GM23338 (cell line): ENCODE measurements around the gene CREB3L2. TPM values are rescaled to one million over a fixed set of nuclear protein-coding genes. Genes with fewer than 3 reads are reported as not detected.

Experiments used
- ATAC-seq: fragments of 200-7000 bp; cut with Tn5 transposase; 3 replicates; pipeline ENCODE4 v1.9.1; 2020
- DNase-seq: peaks from one replicate; pipeline ENCODE4 v3.0.0-alpha.2; 2015; ENCODE audit warnings: low spot score
- H2AFZ ChIP-seq: fragments of 200-600 bp; sonication (generic); 2 replicates; pipeline ENCODE4 v1.8.0; 2016; ENCODE audit warnings: antibody characterized with exemption, mild to moderate bottlenecking, moderate library complexity
- H3F3A ChIP-seq: fragments of 200-600 bp; sonication (generic); replicated peaks from 2 replicates; pipeline ENCODE4 v1.8.0; 2017; ENCODE audit warnings: antibody characterized with exemption, mixed run types, low read depth
- H3K27ac ChIP-seq: fragments of 200-600 bp; sonication (generic); 2 replicates; pipeline ENCODE4 v1.6.1; 2016; ENCODE audit warnings: low read depth
- H3K27me3 ChIP-seq: fragments of 200-600 bp; sonication (generic); 2 replicates; pipeline ENCODE4 v1.8.0; 2016; ENCODE audit warnings: mild to moderate bottlenecking, mixed run types, moderate library complexity; ENCODE audit not compliant: insufficient read depth
- H3K36me3 ChIP-seq: fragments of 200-600 bp; sonication (generic); 2 replicates; pipeline ENCODE4 v1.8.0; 2016; ENCODE audit warnings: mild to moderate bottlenecking; ENCODE audit not compliant: insufficient read depth
- H3K4me1 ChIP-seq: fragments of 200-600 bp; sonication (generic); 2 replicates; pipeline ENCODE4 v1.8.0; 2016; ENCODE audit warnings: mild to moderate bottlenecking, moderate library complexity; ENCODE audit not compliant: insufficient read depth
- H3K4me2 ChIP-seq: fragments of 200-600 bp; sonication (generic); 2 replicates; pipeline ENCODE4 v1.7.1; 2017; ENCODE audit warnings: mixed run types
- H3K4me3 ChIP-seq: fragments of 200-600 bp; sonication (generic); 2 replicates; pipeline ENCODE4 v1.6.1; 2016; ENCODE audit warnings: mixed run types
- H3K79me2 ChIP-seq: fragments of 200-600 bp; sonication (generic); replicated peaks from 2 replicates; pipeline ENCODE4 v1.8.0; 2017; ENCODE audit warnings: mild to moderate bottlenecking; ENCODE audit not compliant: insufficient read depth
- H3K9me2 ChIP-seq: fragments of 200-600 bp; sonication (generic); 2 replicates; pipeline ENCODE4 v1.8.0; 2017; ENCODE audit not compliant: insufficient read depth
- H4K20me1 ChIP-seq: fragments of 200-600 bp; sonication (generic); replicated peaks from 2 replicates; pipeline ENCODE4 v1.8.0; 2017; ENCODE audit warnings: mild to moderate bottlenecking; ENCODE audit not compliant: insufficient read depth
- H3K27ac Mint-ChIP-seq: 2 replicates; pipeline ENCODE4 v1.8.0; 2020; ENCODE audit warnings: inconsistent platforms, mild to moderate bottlenecking, moderate library complexity, mixed read lengths
- H3K27me3 Mint-ChIP-seq: 3 replicates; pipeline ENCODE4 v1.8.0; 2022; ENCODE audit warnings: low read depth, mild to moderate bottlenecking, moderate library complexity, mixed read lengths, inconsistent platforms; ENCODE audit not compliant: insufficient read depth, poor library complexity
- H3K36me3 Mint-ChIP-seq: 3 replicates; pipeline ENCODE4 v1.8.0; 2021; ENCODE audit warnings: low read depth, mild to moderate bottlenecking, inconsistent platforms, moderate library complexity, mixed read lengths
- H3K4me1 Mint-ChIP-seq: 3 replicates; pipeline ENCODE4 v1.8.0; 2020; ENCODE audit warnings: mild to moderate bottlenecking, inconsistent platforms, mixed read lengths
- H3K4me3 Mint-ChIP-seq: 3 replicates; pipeline ENCODE4 v1.8.0; 2021; ENCODE audit warnings: moderate library complexity, mild to moderate bottlenecking, inconsistent platforms, mixed read lengths
- H3K9me3 Mint-ChIP-seq: 3 replicates; pipeline ENCODE4 v1.8.0; 2020; ENCODE audit warnings: moderate library complexity, mild to moderate bottlenecking, inconsistent platforms, mixed read lengths
- CREB1 ChIP-seq: fragments of 250-450 bp; sonication (Bioruptor Pico); IDR thresholded peaks from 2 replicates; pipeline ENCODE4 v1.5.0; 2020; ENCODE audit warnings: low read depth, mild to moderate bottlenecking, moderate library complexity
- EZH2 ChIP-seq: fragments of 200-600 bp; sonication (generic); IDR thresholded peaks from one replicate; pipeline ENCODE4 v1.8.0; 2017; ENCODE audit warnings: antibody characterized with exemption, mild to moderate bottlenecking, low read depth; ENCODE audit not compliant: unreplicated experiment
- EZH2phosphoT487 ChIP-seq: fragments of 200-600 bp; sonication (generic); IDR thresholded peaks from one replicate; pipeline ENCODE4 v1.8.1; 2018; ENCODE audit warnings: antibody characterized with exemption; ENCODE audit not compliant: unreplicated experiment
- JUNB ChIP-seq: IDR thresholded peaks from one replicate; pipeline ENCODE4 v1.6.1; 2016; ENCODE audit warnings: antibody characterized with exemption; ENCODE audit not compliant: unreplicated experiment
- NANOG ChIP-seq: IDR thresholded peaks from 2 replicates; pipeline ENCODE4 v1.6.1; 2016; ENCODE audit warnings: antibody characterized with exemption, borderline replicate concordance
- POLR2AphosphoS5 ChIP-seq: IDR thresholded peaks from 2 replicates; pipeline ENCODE4 v1.6.1; 2016; ENCODE audit warnings: antibody characterized with exemption, low read depth
- REST ChIP-seq: IDR thresholded peaks from one replicate; pipeline ENCODE4 v1.6.1; 2018; ENCODE audit warnings: antibody characterized with exemption; ENCODE audit not compliant: unreplicated experiment
- STAT1 ChIP-seq: IDR thresholded peaks from one replicate; pipeline ENCODE4 v1.6.1; 2016; ENCODE audit warnings: antibody characterized with exemption; ENCODE audit not compliant: unreplicated experiment
- ZNF114 ChIP-seq: fragments of 250-450 bp; sonication (Bioruptor Pico); IDR thresholded peaks from 2 replicates; pipeline ENCODE4 v1.5.0; 2020; ENCODE audit warnings: mild to moderate bottlenecking, moderate library complexity
- ZNF331 ChIP-seq: fragments of 250-450 bp; sonication (Bioruptor Pico); IDR thresholded peaks from 2 replicates; pipeline ENCODE4 v1.5.0; 2020; ENCODE audit warnings: low read depth, mild to moderate bottlenecking, moderate library complexity
- polyA plus RNA-seq: library from polyadenylated mRNA; unstranded; fragments of >200 nt; fragmentation: Nextera tagmentation; extraction: Ambion mirVana; gene quantifications from 2 replicates; pipeline ENCODE4 v1.2.1, GENCODE V29; 2016
- total RNA-seq: library from RNA; depleted of rRNA; stranded (reverse); fragments of >200 nt; shearing (Covaris generic); gene quantifications from 2 replicates; pipeline ENCODE4 v1.2.3, GENCODE V29; 2014
- TF ChIP-seq, protein P1 (sequence below): IDR thresholded peaks from 2 replicates; pipeline ENCODE4 v1.6.1; 2016; ENCODE audit warnings: antibody characterized with exemption
- TF ChIP-seq, protein P2 (sequence below), 2 experiments: fragments of 200-600 bp in 1 of 2; sonication (generic) in 1 of 2; conservative IDR thresholded peaks; 2 replicates each; pipeline versions ENCODE4 v1.5.1 to v1.6.1; 2016 to 2017; ENCODE audit warnings: antibody characterized with exemption in 2 of 2, low read depth in 2 of 2, mild to moderate bottlenecking in 2 of 2, moderate library complexity in 1 of 2
- TF ChIP-seq, protein P3 (sequence below): fragments of 250-450 bp; sonication (Bioruptor Pico); IDR thresholded peaks from 2 replicates; pipeline ENCODE4 v1.5.0; 2020; ENCODE audit warnings: mild to moderate bottlenecking, moderate library complexity

Gene CREB3L2
- total and polyA plus RNA-seq, 2 experiments from 2014 or later = 14.5 to 27.1 TPM

GRCh38 chr7:137880432-137880831, 121.5 kb downstream of the CREB3L2 start:
- peaks cover 45% of the 10 kb centered on the region for H3K4me1 Mint-ChIP-seq
- H3K9me2 ChIP-seq = no peaks in the 10 kb centered on the region
- H3K27ac ChIP-seq = peak overlapping the region; percentile 88
- H3K9me3 Mint-ChIP-seq = peaks cover 7% of the 10 kb centered on the region; the same call in 2 of the 3 replicates
- H3K4me3 ChIP-seq = no peak overlapping the region
- peak overlapping the region; percentile 57; the same call in 1 of the 2 replicates for H3K4me2 ChIP-seq
- TF ChIP-seq NANOG = no peak
- no peak for TF ChIP-seq ZNF114
- TF ChIP-seq EZH2phosphoT487 = no peak
- no peak for TF ChIP-seq ZNF331 (CRISPR knock-in tag)
- no peak for TF ChIP-seq STAT1
- TF ChIP-seq CREB1 = no peak
- TF ChIP-seq REST = no peak
- no peak for TF ChIP-seq POLR2AphosphoS5
- TF ChIP-seq EZH2 = no peak
- TF ChIP-seq, protein P1, sequence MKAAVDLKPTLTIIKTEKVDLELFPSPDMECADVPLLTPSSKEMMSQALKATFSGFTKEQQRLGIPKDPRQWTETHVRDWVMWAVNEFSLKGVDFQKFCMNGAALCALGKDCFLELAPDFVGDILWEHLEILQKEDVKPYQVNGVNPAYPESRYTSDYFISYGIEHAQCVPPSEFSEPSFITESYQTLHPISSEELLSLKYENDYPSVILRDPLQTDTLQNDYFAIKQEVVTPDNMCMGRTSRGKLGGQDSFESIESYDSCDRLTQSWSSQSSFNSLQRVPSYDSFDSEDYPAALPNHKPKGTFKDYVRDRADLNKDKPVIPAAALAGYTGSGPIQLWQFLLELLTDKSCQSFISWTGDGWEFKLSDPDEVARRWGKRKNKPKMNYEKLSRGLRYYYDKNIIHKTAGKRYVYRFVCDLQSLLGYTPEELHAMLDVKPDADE = no peak
- TF ChIP-seq, protein P2, sequence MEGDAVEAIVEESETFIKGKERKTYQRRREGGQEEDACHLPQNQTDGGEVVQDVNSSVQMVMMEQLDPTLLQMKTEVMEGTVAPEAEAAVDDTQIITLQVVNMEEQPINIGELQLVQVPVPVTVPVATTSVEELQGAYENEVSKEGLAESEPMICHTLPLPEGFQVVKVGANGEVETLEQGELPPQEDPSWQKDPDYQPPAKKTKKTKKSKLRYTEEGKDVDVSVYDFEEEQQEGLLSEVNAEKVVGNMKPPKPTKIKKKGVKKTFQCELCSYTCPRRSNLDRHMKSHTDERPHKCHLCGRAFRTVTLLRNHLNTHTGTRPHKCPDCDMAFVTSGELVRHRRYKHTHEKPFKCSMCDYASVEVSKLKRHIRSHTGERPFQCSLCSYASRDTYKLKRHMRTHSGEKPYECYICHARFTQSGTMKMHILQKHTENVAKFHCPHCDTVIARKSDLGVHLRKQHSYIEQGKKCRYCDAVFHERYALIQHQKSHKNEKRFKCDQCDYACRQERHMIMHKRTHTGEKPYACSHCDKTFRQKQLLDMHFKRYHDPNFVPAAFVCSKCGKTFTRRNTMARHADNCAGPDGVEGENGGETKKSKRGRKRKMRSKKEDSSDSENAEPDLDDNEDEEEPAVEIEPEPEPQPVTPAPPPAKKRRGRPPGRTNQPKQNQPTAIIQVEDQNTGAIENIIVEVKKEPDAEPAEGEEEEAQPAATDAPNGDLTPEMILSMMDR (conservative IDR thresholded peaks at IDR 0.05; ENCODE audit: low read depth in 2 of 2) = no peak
- TF ChIP-seq JUNB = no peak
- TF ChIP-seq, protein P3, sequence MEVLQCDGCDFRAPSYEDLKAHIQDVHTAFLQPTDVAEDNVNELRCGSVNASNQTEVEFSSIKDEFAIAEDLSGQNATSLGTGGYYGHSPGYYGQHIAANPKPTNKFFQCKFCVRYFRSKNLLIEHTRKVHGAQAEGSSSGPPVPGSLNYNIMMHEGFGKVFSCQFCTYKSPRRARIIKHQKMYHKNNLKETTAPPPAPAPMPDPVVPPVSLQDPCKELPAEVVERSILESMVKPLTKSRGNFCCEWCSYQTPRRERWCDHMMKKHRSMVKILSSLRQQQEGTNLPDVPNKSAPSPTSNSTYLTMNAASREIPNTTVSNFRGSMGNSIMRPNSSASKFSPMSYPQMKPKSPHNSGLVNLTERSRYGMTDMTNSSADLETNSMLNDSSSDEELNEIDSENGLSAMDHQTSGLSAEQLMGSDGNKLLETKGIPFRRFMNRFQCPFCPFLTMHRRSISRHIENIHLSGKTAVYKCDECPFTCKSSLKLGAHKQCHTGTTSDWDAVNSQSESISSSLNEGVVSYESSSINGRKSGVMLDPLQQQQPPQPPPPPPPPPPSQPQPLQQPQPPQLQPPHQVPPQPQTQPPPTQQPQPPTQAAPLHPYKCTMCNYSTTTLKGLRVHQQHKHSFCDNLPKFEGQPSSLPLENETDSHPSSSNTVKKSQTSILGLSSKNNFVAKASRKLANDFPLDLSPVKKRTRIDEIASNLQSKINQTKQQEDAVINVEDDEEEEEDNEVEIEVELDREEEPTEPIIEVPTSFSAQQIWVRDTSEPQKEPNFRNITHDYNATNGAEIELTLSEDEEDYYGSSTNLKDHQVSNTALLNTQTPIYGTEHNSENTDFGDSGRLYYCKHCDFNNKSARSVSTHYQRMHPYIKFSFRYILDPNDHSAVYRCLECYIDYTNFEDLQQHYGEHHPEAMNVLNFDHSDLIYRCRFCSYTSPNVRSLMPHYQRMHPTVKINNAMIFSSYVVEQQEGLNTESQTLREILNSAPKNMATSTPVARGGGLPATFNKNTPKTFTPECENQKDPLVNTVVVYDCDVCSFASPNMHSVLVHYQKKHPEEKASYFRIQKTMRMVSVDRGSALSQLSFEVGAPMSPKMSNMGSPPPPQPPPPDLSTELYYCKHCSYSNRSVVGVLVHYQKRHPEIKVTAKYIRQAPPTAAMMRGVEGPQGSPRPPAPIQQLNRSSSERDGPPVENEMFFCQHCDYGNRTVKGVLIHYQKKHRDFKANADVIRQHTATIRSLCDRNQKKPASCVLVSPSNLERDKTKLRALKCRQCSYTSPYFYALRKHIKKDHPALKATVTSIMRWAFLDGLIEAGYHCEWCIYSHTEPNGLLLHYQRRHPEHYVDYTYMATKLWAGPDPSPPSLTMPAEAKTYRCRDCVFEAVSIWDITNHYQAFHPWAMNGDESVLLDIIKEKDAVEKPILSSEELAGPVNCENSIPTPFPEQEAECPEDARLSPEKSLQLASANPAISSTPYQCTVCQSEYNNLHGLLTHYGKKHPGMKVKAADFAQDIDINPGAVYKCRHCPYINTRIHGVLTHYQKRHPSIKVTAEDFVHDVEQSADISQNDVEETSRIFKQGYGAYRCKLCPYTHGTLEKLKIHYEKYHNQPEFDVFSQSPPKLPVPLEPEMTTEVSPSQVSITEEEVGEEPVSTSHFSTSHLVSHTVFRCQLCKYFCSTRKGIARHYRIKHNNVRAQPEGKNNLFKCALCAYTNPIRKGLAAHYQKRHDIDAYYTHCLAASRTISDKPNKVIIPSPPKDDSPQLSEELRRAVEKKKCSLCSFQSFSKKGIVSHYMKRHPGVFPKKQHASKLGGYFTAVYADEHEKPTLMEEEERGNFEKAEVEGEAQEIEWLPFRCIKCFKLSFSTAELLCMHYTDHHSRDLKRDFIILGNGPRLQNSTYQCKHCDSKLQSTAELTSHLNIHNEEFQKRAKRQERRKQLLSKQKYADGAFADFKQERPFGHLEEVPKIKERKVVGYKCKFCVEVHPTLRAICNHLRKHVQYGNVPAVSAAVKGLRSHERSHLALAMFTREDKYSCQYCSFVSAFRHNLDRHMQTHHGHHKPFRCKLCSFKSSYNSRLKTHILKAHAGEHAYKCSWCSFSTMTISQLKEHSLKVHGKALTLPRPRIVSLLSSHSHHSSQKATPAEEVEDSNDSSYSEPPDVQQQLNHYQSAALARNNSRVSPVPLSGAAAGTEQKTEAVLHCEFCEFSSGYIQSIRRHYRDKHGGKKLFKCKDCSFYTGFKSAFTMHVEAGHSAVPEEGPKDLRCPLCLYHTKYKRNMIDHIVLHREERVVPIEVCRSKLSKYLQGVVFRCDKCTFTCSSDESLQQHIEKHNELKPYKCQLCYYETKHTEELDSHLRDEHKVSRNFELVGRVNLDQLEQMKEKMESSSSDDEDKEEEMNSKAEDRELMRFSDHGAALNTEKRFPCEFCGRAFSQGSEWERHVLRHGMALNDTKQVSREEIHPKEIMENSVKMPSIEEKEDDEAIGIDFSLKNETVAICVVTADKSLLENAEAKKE = no peak
- peak overlapping the region; percentile 21; the same call in 1 of the 3 replicates for H3K4me3 Mint-ChIP-seq
- peaks cover 16% of the 10 kb centered on the region for H3K27me3 Mint-ChIP-seq
- no peaks in the 10 kb centered on the region for H3K27me3 ChIP-seq
- ATAC-seq (no peak), DNase-seq (no peak)
- H4K20me1 ChIP-seq = no peaks in the 10 kb centered on the region
- H3F3A ChIP-seq = peaks cover 17% of the 10 kb centered on the region
- no peak overlapping the region for H2AFZ ChIP-seq
- H3K79me2 ChIP-seq = no peaks in the 10 kb centered on the region
- peaks cover 50% of the 10 kb centered on the region for H3K4me1 ChIP-seq
- H3K36me3 Mint-ChIP-seq = peaks cover 68% of the 10 kb centered on the region
- peak overlapping the region; percentile 95 for H3K27ac Mint-ChIP-seq
- H3K36me3 ChIP-seq = peaks cover 23% of the 10 kb centered on the region
